Omental fat pad (tissue), 4 donors: ENCODE data around the gene SECISBP2. TPM values are rescaled to one million over a fixed set of nuclear protein-coding genes. Genes with fewer than 3 reads are reported as not detected.

Source experiments
- ATAC-seq: fragments of 150-250 bp; one replicate; pipeline ENCODE4 v1.9.1; 2016; ENCODE audit warnings: mild to moderate bottlenecking, moderate library complexity; ENCODE audit not compliant: low FRiP score
- DNase-seq: peaks from one replicate; pipeline ENCODE4 v3.0.0-alpha.2; 2019; ENCODE audit warnings: low spot score
- total RNA-seq, 4 donors: library from RNA; depleted of rRNA; stranded (reverse); fragments of >200 nt; gene quantifications; one replicate each; pipeline ENCODE4 v1.1.0, GENCODE V29; 2016
- TF ChIP-seq, protein P1 (sequence below), 3 donors: fragments of 450-650 bp; IDR thresholded peaks; one replicate each; pipeline ENCODE4 v1.5.1; 2016 to 2017; ENCODE audit warnings: antibody characterized with exemption in 3 of 3, mild to moderate bottlenecking in 3 of 3, moderate library complexity in 2 of 3

Gene SECISBP2
- total RNA-seq, 4 donors from 2014 or later = 45.8 to 68.4 (median 54.2) TPM

DNA sequence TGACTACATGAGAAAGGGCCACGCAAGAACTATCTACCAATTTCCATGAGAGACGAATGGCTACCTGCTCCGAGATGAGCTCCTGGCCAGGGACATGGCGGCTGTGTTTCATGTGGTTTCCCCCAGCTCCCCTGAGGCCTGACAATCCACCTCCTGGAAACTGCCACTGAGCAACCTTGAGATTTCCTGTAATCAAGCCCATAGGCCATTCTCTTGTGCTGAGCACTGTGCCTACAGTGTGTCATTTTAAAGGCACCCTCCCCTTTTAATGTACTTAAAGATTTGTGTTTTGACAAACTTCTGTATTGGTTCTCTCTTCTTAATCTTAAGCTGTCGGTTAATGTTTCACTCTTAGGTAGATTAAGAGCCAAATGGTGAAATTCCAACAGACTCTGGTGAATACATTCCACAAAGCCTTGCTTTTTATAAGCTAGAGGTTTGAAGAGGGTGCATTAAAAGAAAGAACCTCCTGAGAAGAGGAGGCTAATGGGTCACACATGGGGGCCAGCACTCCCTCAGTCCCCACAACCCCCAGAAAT is 72.3 kb downstream of the SECISBP2 start:
- DNase-seq (no peak), ATAC-seq (no peak)
- TF ChIP-seq, protein P1, sequence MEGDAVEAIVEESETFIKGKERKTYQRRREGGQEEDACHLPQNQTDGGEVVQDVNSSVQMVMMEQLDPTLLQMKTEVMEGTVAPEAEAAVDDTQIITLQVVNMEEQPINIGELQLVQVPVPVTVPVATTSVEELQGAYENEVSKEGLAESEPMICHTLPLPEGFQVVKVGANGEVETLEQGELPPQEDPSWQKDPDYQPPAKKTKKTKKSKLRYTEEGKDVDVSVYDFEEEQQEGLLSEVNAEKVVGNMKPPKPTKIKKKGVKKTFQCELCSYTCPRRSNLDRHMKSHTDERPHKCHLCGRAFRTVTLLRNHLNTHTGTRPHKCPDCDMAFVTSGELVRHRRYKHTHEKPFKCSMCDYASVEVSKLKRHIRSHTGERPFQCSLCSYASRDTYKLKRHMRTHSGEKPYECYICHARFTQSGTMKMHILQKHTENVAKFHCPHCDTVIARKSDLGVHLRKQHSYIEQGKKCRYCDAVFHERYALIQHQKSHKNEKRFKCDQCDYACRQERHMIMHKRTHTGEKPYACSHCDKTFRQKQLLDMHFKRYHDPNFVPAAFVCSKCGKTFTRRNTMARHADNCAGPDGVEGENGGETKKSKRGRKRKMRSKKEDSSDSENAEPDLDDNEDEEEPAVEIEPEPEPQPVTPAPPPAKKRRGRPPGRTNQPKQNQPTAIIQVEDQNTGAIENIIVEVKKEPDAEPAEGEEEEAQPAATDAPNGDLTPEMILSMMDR (IDR thresholded peaks at IDR 0.05) = no peak

DNA sequence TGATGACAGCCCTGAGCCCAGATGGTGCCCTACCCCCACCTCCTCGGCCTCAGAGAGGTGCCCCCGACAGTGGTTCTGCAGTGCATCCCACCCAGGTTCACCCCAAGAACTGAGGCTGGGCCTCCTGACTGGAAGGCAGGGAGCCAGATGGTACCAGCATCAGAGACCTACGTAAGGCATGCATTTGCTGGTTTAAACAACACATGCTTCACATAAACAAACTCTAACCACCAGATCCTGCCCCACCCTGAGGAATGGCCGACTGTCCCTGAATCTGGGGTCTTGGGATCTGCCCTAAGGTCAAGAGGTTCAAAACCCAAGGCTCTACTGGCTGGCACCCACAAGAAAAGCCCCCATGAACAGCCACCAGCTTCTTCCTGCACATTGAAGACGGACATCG is 73.3 kb downstream of the SECISBP2 start:
- no peak for DNase-seq
- TF ChIP-seq, protein P1 (IDR thresholded peaks at IDR 0.05) = no peak
- no peak for ATAC-seq

DNA sequence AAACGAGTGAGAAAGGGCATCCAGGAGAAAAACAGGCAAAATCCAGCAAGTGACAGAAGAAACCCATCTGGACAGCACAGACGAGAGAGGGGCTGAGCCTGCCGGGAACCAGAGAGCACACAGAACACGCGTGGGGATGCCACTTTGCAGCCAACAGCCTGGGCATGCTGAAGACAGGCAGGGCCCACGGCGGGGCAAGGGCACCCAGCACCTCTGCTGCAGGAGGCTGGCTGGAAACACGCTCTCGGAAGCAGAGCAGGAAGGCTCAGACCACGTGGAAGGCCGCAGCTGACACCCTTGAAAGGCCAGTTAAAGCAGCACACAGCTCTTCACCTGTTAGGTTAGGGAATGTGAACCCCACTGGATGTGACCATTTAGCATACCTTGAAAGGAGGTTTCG is 76.1 kb downstream of the SECISBP2 start:
- no peak for ATAC-seq
- TF ChIP-seq, protein P1 (IDR thresholded peaks at IDR 0.05) = no peak

DNA sequence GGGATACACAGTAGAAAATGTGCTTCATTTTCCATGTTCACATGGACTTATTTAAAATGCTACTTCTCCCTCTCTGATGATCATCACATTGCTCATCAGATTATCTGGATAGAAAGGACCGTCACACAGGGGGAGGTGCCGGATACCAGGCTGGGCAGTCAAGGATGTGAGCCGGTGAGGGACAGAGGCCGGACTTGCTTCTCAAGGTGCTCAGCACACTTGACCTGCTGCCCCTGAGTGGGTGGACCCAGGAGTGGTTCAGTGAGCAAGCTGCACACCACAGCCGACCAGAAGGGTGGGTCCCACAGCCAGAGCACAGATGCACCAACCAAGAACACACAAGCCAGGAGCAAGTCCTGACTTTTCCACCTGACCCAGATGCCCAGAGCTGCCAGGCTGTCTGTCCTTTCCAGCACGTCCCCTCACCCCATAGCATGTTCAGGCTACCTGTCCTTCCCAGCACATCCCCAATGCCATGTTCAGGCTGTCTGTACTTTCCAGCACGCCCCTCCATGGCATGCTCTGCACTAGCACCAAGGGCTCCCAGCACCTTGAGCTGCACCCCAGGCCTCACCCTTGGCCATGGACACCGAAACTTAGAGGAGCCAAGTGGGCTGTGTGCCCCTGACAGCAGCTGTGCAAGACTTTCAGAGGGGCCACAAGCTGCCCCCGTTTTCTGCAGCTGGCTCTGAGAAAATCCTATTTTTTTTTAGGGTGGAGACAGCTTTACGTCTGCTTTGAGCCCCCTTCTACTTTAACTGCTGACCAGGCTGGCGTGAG is 77.8 kb downstream of the SECISBP2 start:
- no peak for DNase-seq
- peak; percentile 21 for ATAC-seq
- TF ChIP-seq, protein P1 (IDR thresholded peaks at IDR 0.05) = no peak

More for the DNA sequence above, 76.1 kb downstream of the SECISBP2 start:
- DNase-seq = no peak

- TF ChIP-seq, protein P1 (IDR thresholded peaks at IDR 0.05) = no peak
Measured at GRCh38 chr9:89397471-89397870, 79.2 kb downstream of the SECISBP2 start.

GRCh38 chr9:89398621-89399020 is 80.3 kb downstream of the SECISBP2 start:
- ATAC-seq (no peak), DNase-seq (no peak)
- TF ChIP-seq, protein P1 (IDR thresholded peaks at IDR 0.05) = no peak

More at GRCh38 chr9:89397471-89397870, 79.2 kb downstream of the SECISBP2 start:
- DNase-seq (no peak), ATAC-seq (no peak)
